H1 (cell line): ENCODE measurements around the gene TSKS. TPM values are rescaled to one million over a fixed set of nuclear protein-coding genes. Genes with fewer than 3 reads are reported as not detected.

Experiments
- CTCF ChIA-PET: fragments of 300-600 bp; sonication (Branson Sonifier 250); formaldehyde crosslinking; loops from one replicate; lab custom pipeline; 2021; ENCODE audit not compliant: partially characterized antibody; lab: Charles Lee
- POLR2A ChIA-PET: fragments of 300-600 bp; sonication (Branson Sonifier 250); formaldehyde crosslinking; loops from one replicate; lab custom pipeline; 2021; ENCODE audit warnings: inconsistent platforms; ENCODE audit not compliant: partially characterized antibody; lab: Charles Lee
- DNase-seq, 2 experiments: peaks; one replicate each; pipeline versions ENCODE4 v3.0.0 to v3.0.0-alpha.2; 2010 to 2022; ENCODE audit warnings: low spot score in 2 of 2, low read depth in 1 of 2, mixed read lengths in 1 of 2
- FAIRE-seq: peaks from 2 replicates; lab custom pipeline; 2011; peaks lifted over from hg19 to GRCh38; lab: Jason Lieb, UNC
- H2AFZ ChIP-seq: 2 replicates; pipeline ENCODE4 v1.8.1; 2012; ENCODE audit warnings: low read length, inconsistent platforms
- H2AK5ac ChIP-seq: 2 replicates; pipeline ENCODE4 v1.6.1; 2013; ENCODE audit warnings: low read depth, low read length
- H2BK120ac ChIP-seq: replicated peaks from 2 replicates; pipeline ENCODE3; 2013; ENCODE audit warnings: low read depth, low read length, inconsistent platforms
- H2BK12ac ChIP-seq: 2 replicates; pipeline ENCODE4 v1.6.1; 2013; ENCODE audit warnings: low read depth, low read length
- H2BK15ac ChIP-seq: 2 replicates; pipeline ENCODE4 v1.6.1; 2013; ENCODE audit warnings: low read length
- H2BK20ac ChIP-seq: 2 replicates; pipeline ENCODE4 v1.6.1; 2013; ENCODE audit warnings: low read length
- H2BK5ac ChIP-seq: 2 replicates; pipeline ENCODE4 v1.6.1; 2013; ENCODE audit warnings: low read depth, low read length
- H3K14ac ChIP-seq: 2 replicates; pipeline ENCODE4 v1.6.1; 2013; ENCODE audit warnings: inconsistent platforms; ENCODE audit not compliant: insufficient read length
- H3K18ac ChIP-seq: 2 replicates; pipeline ENCODE4 v1.6.1; 2013; ENCODE audit warnings: low read length; ENCODE audit errors: extremely low read depth
- H3K23ac ChIP-seq: 2 replicates; pipeline ENCODE4 v1.6.1; 2013; ENCODE audit warnings: inconsistent platforms; ENCODE audit not compliant: insufficient read length
- H3K23me2 ChIP-seq: 2 replicates; pipeline ENCODE4 v1.6.1; 2013; ENCODE audit warnings: low read depth, low read length
- H3K27ac ChIP-seq: 2 replicates; pipeline ENCODE4 v1.6.1; 2011; ENCODE audit warnings: low read depth, low read length, inconsistent platforms
- H3K27me3 ChIP-seq, 4 experiments: replicated peaks in 1 of 4; 1 replicate in 1 of 4; 2 replicates in 3 of 4; pipeline versions ENCODE4 v1.6.1 to v1.8.1; 2011 to 2013; ENCODE audit warnings: low read length in 3 of 4, mild to moderate bottlenecking in 3 of 4, inconsistent platforms in 2 of 4, mixed read lengths in 2 of 4, moderate library complexity in 1 of 4; ENCODE audit not compliant: control insufficient read depth in 3 of 4, insufficient read depth in 3 of 4; ENCODE audit errors: extremely low read depth in 1 of 4
- H3K36me3 ChIP-seq, 4 experiments: 2 replicates each; pipeline versions ENCODE4 v1.6.1 to v1.8.1; 2011 to 2013; ENCODE audit warnings: mild to moderate bottlenecking in 4 of 4, low read length in 3 of 4, moderate library complexity in 2 of 4, control low read depth in 1 of 4, inconsistent platforms in 1 of 4; ENCODE audit not compliant: insufficient read depth in 4 of 4, control insufficient read depth in 2 of 4
- H3K4ac ChIP-seq: replicated peaks from 2 replicates; pipeline ENCODE3; 2013; ENCODE audit warnings: low read length, low read depth, mixed read lengths, inconsistent platforms; ENCODE audit not compliant: insufficient read length
- H3K4me1 ChIP-seq, 4 experiments: replicated peaks in 1 of 4; 1 replicate in 1 of 4; 2 replicates in 3 of 4; pipeline versions ENCODE4 v1.6.1 to v1.8.1; 2011 to 2013; ENCODE audit warnings: low read length in 3 of 4, inconsistent platforms in 2 of 4, mixed read lengths in 1 of 4; ENCODE audit not compliant: insufficient read depth in 4 of 4, control insufficient read depth in 3 of 4
- H3K4me2 ChIP-seq, 2 experiments: 2 replicates each; pipeline versions ENCODE4 v1.6.1 to v1.8.1; 2011 to 2013; ENCODE audit warnings: low read depth in 2 of 2, low read length in 2 of 2, control low read depth in 1 of 2, inconsistent platforms in 1 of 2, mild to moderate bottlenecking in 1 of 2; ENCODE audit not compliant: insufficient read depth in 1 of 2
- H3K4me3 ChIP-seq, 4 experiments: fragments of 200-600, 300-600 bp in 1 of 4; sonication (generic), shearing (Covaris generic), sonication (Bioruptor Twin) in 1 of 4; 2 replicates each; pipeline versions ENCODE4 v1.5.1 to v1.8.1; 2011 to 2016; ENCODE audit warnings: low read length in 4 of 4, low read depth in 3 of 4, control low read depth in 2 of 4, inconsistent platforms in 2 of 4, mild to moderate bottlenecking in 2 of 4, mixed read lengths in 1 of 4, moderate library complexity in 1 of 4; ENCODE audit not compliant: insufficient read depth in 2 of 4; ENCODE audit errors: extremely low read depth in 1 of 4
- H3K56ac ChIP-seq: replicated peaks from 2 replicates; pipeline ENCODE3; 2013; ENCODE audit warnings: low read depth, mild to moderate bottlenecking, mixed read lengths, low read length, inconsistent platforms; ENCODE audit not compliant: insufficient read length
- H3K79me1 ChIP-seq: 2 replicates; pipeline ENCODE4 v1.6.1; 2013; ENCODE audit warnings: low read depth, low read length, control low read depth
- H3K79me2 ChIP-seq, 2 experiments: 2 replicates each; pipeline versions ENCODE4 v1.6.1 to v1.8.1; 2012 to 2013; ENCODE audit warnings: low read length in 2 of 2, mild to moderate bottlenecking in 2 of 2, inconsistent platforms in 1 of 2; ENCODE audit not compliant: insufficient read depth in 2 of 2, control insufficient read depth in 1 of 2
- H3K9ac ChIP-seq, 4 experiments: replicated peaks in 1 of 4; 1 replicate in 1 of 4; 2 replicates in 3 of 4; pipeline versions ENCODE4 v1.6.1 to v1.8.1; 2011 to 2013; ENCODE audit warnings: low read depth in 3 of 4, low read length in 3 of 4, control low read depth in 2 of 4, mild to moderate bottlenecking in 2 of 4, moderate library complexity in 2 of 4, inconsistent platforms in 1 of 4; ENCODE audit errors: extremely low read depth in 1 of 4
- H3K9me3 ChIP-seq, 2 experiments: 2 replicates each; pipeline versions ENCODE4 v1.6.1 to v1.8.1; 2012 to 2013; ENCODE audit warnings: mild to moderate bottlenecking in 2 of 2, moderate library complexity in 2 of 2, control low read depth in 1 of 2, inconsistent platforms in 1 of 2, low read depth in 1 of 2, low read length in 1 of 2, mixed read lengths in 1 of 2; ENCODE audit not compliant: insufficient read depth in 2 of 2
- H4K20me1 ChIP-seq, 2 experiments: replicated peaks in 1 of 2; 2 replicates each; pipeline versions ENCODE3 to v1.8.1; 2011 to 2013; ENCODE audit warnings: inconsistent platforms in 2 of 2, low read length in 2 of 2, mild to moderate bottlenecking in 1 of 2; ENCODE audit not compliant: insufficient read depth in 2 of 2, control insufficient read depth in 1 of 2
- H4K5ac ChIP-seq: 2 replicates; pipeline ENCODE4 v1.6.1; 2013; ENCODE audit warnings: low read length, low read depth, mixed read lengths, inconsistent platforms; ENCODE audit not compliant: insufficient read length
- H4K8ac ChIP-seq: 2 replicates; pipeline ENCODE4 v1.8.0; 2013; ENCODE audit warnings: mild to moderate bottlenecking, moderate library complexity, low read length, inconsistent platforms; ENCODE audit not compliant: insufficient read depth; ENCODE audit errors: extremely low read depth
- H4K91ac ChIP-seq: replicated peaks from 2 replicates; pipeline ENCODE3; 2013; ENCODE audit warnings: low read length, mixed read lengths, inconsistent platforms; ENCODE audit not compliant: insufficient read length
- BACH1 ChIP-seq: IDR thresholded peaks from 2 replicates; pipeline ENCODE4 v1.6.1; 2012; ENCODE audit warnings: low read length, improper control_type of control experiment
- CBX5 ChIP-seq: fragments of 300-800, 300-1000 bp; sonication (generic); IDR thresholded peaks from 2 replicates; pipeline ENCODE4 v1.7.1; 2016; ENCODE audit warnings: antibody characterized with exemption, low read length, low read depth
- CEBPB ChIP-seq: IDR thresholded peaks from 2 replicates; pipeline ENCODE4 v1.6.1; 2012; ENCODE audit warnings: low read depth, low read length
- EZH2 ChIP-seq: fragments of 200-600 bp; sonication (generic); IDR thresholded peaks from 2 replicates; pipeline ENCODE4 v1.7.1; 2012; ENCODE audit warnings: low read depth, mild to moderate bottlenecking, moderate library complexity, low read length, inconsistent platforms; ENCODE audit not compliant: severe bottlenecking
- NANOG ChIP-seq: IDR thresholded peaks from 2 replicates; pipeline ENCODE4 v1.6.1; 2011; ENCODE audit warnings: low read length, low read depth, mild to moderate bottlenecking, inconsistent platforms; ENCODE audit not compliant: insufficient read depth, poor library complexity, severe bottlenecking
- SP2 ChIP-seq: IDR thresholded peaks from 2 replicates; pipeline ENCODE4 v1.6.1; 2012; ENCODE audit warnings: mild to moderate bottlenecking, low read length, inconsistent platforms
- TAF1 ChIP-seq: IDR thresholded peaks from 2 replicates; pipeline ENCODE4 v1.6.1; 2011; ENCODE audit warnings: mild to moderate bottlenecking, low read depth, low read length
- TAF7 ChIP-seq: optimal IDR thresholded peaks from 2 replicates; pipeline ENCODE3; 2011; ENCODE audit warnings: low read depth, mild to moderate bottlenecking, inconsistent platforms, low read length, moderate library complexity, borderline replicate concordance
- WGBS, 2 experiments: shearing (Covaris generic) in 1 of 2; methylation state at CpG; one replicate each; pipeline versions ENCODE4 v1.1.6 to v1.1.7; 2013 to 2015; ENCODE audit warnings: low lambda C conversion rate in 2 of 2, mixed read lengths in 2 of 2, inconsistent platforms in 1 of 2, low coverage in 1 of 2, missing lambda C conversion rate in 1 of 2; ENCODE audit not compliant: insufficient replicate concordance in 2 of 2, insufficient coverage in 1 of 2, insufficient read length in 1 of 2; ENCODE audit errors: extremely low coverage in 1 of 2, missing lambda C conversion rate in 1 of 2; 5-methylcytosine and 5-hydroxymethylcytosine counted together
- polyA plus RNA-seq, 7 experiments: library from polyadenylated mRNA; depleted of rRNA in 3 of 7; stranded (reverse) in 5 of 7; unstranded in 2 of 7; fragments of >200 nt in 5 of 7; fragments of 200-250 nt in 2 of 7; gene quantifications; 1 replicate in 5 of 7; 2 replicates in 1 of 7; 4 replicates in 1 of 7; pipeline versions ENCODE4 v1.2.1 to v1.2.3, GENCODE V29; 2011 to 2013; ENCODE audit warnings: missing spikeins in 2 of 7, mixed read lengths in 2 of 7
- total RNA-seq: library from RNA; stranded (reverse); fragmentation: NEBNext Ultra II Directional; extraction: Animal tissue kit (Norgen Biotek cat#: 25700); gene quantifications from 2 replicates; pipeline ENCODE4 v1.2.1, GENCODE V29; 2021

The TSKS gene
- total and polyA plus RNA-seq, 2 of the 8 experiments (the other 6 are each of a cell fraction or from before 2014, with no cell fraction given): 0.21 TPM; not detected in 1

GRCh38 chr19:49792829-49793560, 29.9 kb upstream of the TSKS start:
- Histone ChIP-seq H3K23ac (no peak overlapping the region), H3K4me2 (no peak overlapping the region), H2BK120ac (no peak overlapping the region), H3K36me3 (peaks cover 6 to 45% (median 24%) of the 10 kb centered on the region in 4 experiments; a peak in 7 of 8 replicates), H2BK12ac (no peak overlapping the region), H3K79me2 (no peaks in the 10 kb centered on the region; a peak in 1 of 4 replicates), H3K4ac (no peak overlapping the region), H3K27me3 (no peaks in the 10 kb centered on the region), H3K56ac (no peak overlapping the region), H3K27ac (no peak overlapping the region; the same call in 1 of the 2 replicates), H4K8ac (no peak overlapping the region), H2AK5ac (no peak overlapping the region), H3K18ac (no peak overlapping the region), H4K20me1 (peaks cover 4 to 16% of the 10 kb centered on the region in 2 experiments), H2BK15ac (no peak overlapping the region), H3K79me1 (peaks cover 3% of the 10 kb centered on the region), H3K4me1 (no peaks in the 10 kb centered on the region), H2BK20ac (no peak overlapping the region), H3K23me2 (no peaks in the 10 kb centered on the region), H3K9me3 (no peaks in the 10 kb centered on the region), H2BK5ac (no peak overlapping the region), H2AFZ (no peak overlapping the region), H3K14ac (no peak overlapping the region), H3K4me3 (no peak overlapping the region), H3K9ac (no peak overlapping the region), H4K5ac (no peak overlapping the region), H4K91ac (no peak overlapping the region)
- DNase-seq: no peak
- POLR2A ChIA-PET: interaction anchor here (0.6 to 1.1 kb wide), 2 partner anchors 22 to 166 kb away, joined by 3 to 4 read pairs; no protein-coding TSS in a partner anchor
- 94% methylated on average over 22 of the region's 22 CpGs; no CpG with 5 or more reads in 1 of the 2 experiments for WGBS, 2 experiments
- TF ChIP-seq BACH1 (no peak), TAF1 (no peak), SP2 (no peak), CEBPB (no peak), CBX5 (no peak), EZH2 (no peak), TAF7 (no peak), NANOG (no peak)
- CTCF ChIA-PET: interaction anchor here (0.8 to 1.6 kb wide), 7 partner anchors 9 to 256 kb away, joined by 3 to 7 read pairs (median 3); no protein-coding TSS in a partner anchor
- FAIRE-seq: no peak
